PC-3 (cell line): ENCODE measurements around the gene LUZP1.

Experiments used
- CTCF ChIP-seq: fragments of 300-600 bp; sonication (generic); conservative IDR thresholded peaks from 2 replicates; pipeline ENCODE4 v1.5.1; 2017; ENCODE audit warnings: antibody characterized with exemption, low read depth, mild to moderate bottlenecking, low read length
- EZH2 ChIP-seq: fragments of 300-600 bp; sonication (generic); IDR thresholded peaks from one replicate; pipeline ENCODE4 v1.6.1; 2017; ENCODE audit warnings: antibody characterized with exemption, mild to moderate bottlenecking, low read length; ENCODE audit not compliant: unreplicated experiment
- EZH2phosphoT487 ChIP-seq: fragments of 300-600 bp; sonication (generic); IDR thresholded peaks from 2 replicates; pipeline ENCODE4 v1.6.1; 2018; ENCODE audit warnings: mild to moderate bottlenecking, antibody characterized with exemption, low read length, borderline replicate concordance

GRCh38 chr1:23215751-23216449 is 47.2 kb upstream of the LUZP1 start:
- no peak for TF ChIP-seq EZH2phosphoT487
- no peak for TF ChIP-seq CTCF
- no peak for TF ChIP-seq EZH2
